Measurements from ENCODE around the gene RAB11A.

RAB11A gene

DNA sequence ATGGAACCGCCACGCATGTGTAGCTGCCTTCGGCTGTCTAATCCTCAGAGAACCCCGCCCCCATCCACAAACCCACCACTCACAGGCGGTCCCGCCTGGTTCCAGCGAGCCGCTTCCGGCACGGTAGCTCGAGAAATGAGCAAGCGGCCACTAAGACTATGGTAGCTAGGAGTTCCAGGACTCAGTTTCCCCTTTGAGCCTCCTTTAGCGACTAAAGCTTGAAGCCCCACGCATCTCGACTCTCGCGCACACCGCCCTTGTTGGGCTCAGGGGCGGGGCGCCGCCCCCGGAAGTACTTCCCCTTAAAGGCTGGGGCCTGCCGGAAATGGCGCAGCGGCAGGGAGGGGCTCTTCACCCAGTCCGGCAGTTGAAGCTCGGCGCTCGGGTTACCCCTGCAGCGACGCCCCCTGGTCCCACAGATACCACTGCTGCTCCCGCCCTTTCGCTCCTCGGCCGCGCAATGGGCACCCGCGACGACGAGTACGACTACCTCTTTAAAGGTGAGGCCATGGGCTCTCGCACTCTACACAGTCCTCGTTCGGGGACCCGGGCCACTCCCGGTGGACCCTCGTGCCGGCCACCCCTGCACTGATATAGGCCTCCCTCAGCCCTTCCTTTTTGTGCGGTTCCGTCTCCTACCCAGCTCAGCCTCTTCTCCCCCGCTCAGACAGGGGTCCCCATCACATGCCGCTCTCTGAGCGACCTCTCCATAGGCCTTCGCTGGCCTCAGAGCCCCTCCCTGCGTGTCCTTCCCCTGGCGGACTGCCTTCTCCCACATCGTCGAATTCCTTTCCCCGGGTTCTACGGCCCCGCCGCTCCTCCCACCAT, at the start of gene RAB11A:
Gene RAB11A, plus strand, starts transcription at position 366 of the 828 bp plus-strand sequence. Its CDS starts 95 bp downstream, at position 461.
- Histone ChIP-seq H3K79me2 (ENCODE audit: low read length) (peaks cover 50% of the 10 kb centered on the region), H3K27ac (ENCODE audit: low read length) (peak within 1 kb of the TSS; percentile 79), H3K9me3 (ENCODE audit: insufficient read depth, low read length) (no peaks in the 10 kb centered on the region), H3K4me1 (ENCODE audit: low read length) (peaks cover 16% of the 10 kb centered on the region), H3K36me3 (replicated peaks; ENCODE audit: low read depth, low read length) (no peaks in the 10 kb centered on the region), H4K20me1 (ENCODE audit: insufficient read depth, low read length) (peaks cover 13% of the 10 kb centered on the region), H3K4me3 (ENCODE audit: low read length) (peak within 1 kb of the TSS; percentile 94), H3K9ac (ENCODE audit: low read length) (peak within 1 kb of the TSS; percentile 88), H3K27me3 (ENCODE audit: low read depth, low read length) (no peaks in the 10 kb centered on the region), H3K4me2 (ENCODE audit: low read length) (peak within 1 kb of the TSS; percentile 81), H2AFZ (ENCODE audit: low read depth, low read length) (peak within 1 kb of the TSS; percentile 97)
- TF ChIP-seq, protein P1, sequence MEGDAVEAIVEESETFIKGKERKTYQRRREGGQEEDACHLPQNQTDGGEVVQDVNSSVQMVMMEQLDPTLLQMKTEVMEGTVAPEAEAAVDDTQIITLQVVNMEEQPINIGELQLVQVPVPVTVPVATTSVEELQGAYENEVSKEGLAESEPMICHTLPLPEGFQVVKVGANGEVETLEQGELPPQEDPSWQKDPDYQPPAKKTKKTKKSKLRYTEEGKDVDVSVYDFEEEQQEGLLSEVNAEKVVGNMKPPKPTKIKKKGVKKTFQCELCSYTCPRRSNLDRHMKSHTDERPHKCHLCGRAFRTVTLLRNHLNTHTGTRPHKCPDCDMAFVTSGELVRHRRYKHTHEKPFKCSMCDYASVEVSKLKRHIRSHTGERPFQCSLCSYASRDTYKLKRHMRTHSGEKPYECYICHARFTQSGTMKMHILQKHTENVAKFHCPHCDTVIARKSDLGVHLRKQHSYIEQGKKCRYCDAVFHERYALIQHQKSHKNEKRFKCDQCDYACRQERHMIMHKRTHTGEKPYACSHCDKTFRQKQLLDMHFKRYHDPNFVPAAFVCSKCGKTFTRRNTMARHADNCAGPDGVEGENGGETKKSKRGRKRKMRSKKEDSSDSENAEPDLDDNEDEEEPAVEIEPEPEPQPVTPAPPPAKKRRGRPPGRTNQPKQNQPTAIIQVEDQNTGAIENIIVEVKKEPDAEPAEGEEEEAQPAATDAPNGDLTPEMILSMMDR (IDR thresholded peaks at IDR 0.05; ENCODE audit: low read depth, low read length), result peak; percentile 33
- TF ChIP-seq EZH2phosphoT487 (IDR thresholded peaks at IDR 0.05; ENCODE audit: low read depth), result no peak

DNA sequence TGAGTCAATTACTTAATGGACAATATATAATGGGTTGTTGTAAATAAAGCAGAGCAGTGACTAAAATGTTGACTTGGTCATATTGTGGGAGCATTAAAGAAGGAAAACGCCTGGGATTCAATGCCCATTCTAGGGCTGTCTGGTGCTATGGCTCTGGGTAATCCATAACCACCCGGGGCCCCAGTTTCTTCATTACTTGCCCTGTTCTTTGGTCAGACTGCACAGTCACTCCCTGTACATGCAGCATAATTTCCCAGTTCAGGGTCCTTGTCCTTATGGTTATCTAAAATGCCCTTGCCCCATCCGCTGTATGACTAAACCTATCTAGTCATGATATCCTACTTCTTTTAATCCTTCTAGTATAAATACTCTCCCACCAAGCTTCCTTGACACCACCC, 49.7 kb upstream of the RAB11A start:
- Histone ChIP-seq H4K20me1 (ENCODE audit: insufficient read depth, low read length) (peaks cover 13% of the 10 kb centered on the region), H3K36me3 (replicated peaks; ENCODE audit: low read depth, low read length) (no peaks in the 10 kb centered on the region), H3K9me3 (ENCODE audit: insufficient read depth, low read length) (no peaks in the 10 kb centered on the region), H3K27ac (ENCODE audit: low read length) (no peak overlapping the region), H3K27me3 (ENCODE audit: low read depth, low read length) (peaks cover 71% of the 10 kb centered on the region), H2AFZ (ENCODE audit: low read depth, low read length) (no peak overlapping the region), H3K4me2 (ENCODE audit: low read length) (peak overlapping the region; percentile 52), H3K79me2 (ENCODE audit: low read length) (no peaks in the 10 kb centered on the region), H3K9ac (ENCODE audit: low read length) (no peak overlapping the region), H3K4me1 (ENCODE audit: low read length) (peaks cover 28% of the 10 kb centered on the region), H3K4me3 (ENCODE audit: low read length) (peak overlapping the region; percentile 1; the same call in 1 of the 2 replicates)
- TF ChIP-seq EZH2phosphoT487 (IDR thresholded peaks at IDR 0.05; ENCODE audit: low read depth), result no peak
- TF ChIP-seq, protein P1 (IDR thresholded peaks at IDR 0.05; ENCODE audit: low read depth, low read length), result no peak

DNA sequence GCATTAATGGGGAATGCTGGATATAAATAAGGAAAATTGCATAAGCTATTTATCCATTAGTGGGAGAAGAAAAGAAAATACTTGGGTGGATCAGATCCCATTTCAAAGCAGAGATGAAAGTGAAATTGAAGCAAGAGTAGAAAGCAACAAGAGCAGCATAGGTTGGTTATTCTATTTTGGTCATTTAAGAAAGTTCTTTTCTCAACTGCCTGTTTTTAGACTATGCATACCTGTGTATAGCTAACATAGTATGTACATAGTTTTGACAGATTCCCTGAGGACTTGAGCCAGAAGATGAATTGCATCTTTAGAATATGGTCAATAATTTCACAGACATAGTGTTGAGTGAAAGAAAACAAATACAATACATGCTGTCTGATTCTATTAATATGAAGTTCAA, 48.2 kb upstream of the RAB11A start:
- H3K79me2 ChIP-seq (ENCODE audit: low read length), result no peaks in the 10 kb centered on the region
- H3K4me1 ChIP-seq (ENCODE audit: low read length), result peaks cover 27% of the 10 kb centered on the region
- no peak overlapping the region for H3K4me2 ChIP-seq (ENCODE audit: low read length)
- no peak for TF ChIP-seq EZH2phosphoT487 (IDR thresholded peaks at IDR 0.05; ENCODE audit: low read depth)
- TF ChIP-seq, protein P1 (IDR thresholded peaks at IDR 0.05; ENCODE audit: low read depth, low read length), result no peak
- peaks cover 73% of the 10 kb centered on the region for H3K27me3 ChIP-seq (ENCODE audit: low read depth, low read length)
- H2AFZ ChIP-seq (ENCODE audit: low read depth, low read length), result no peak overlapping the region
- H3K4me3 ChIP-seq (ENCODE audit: low read length), result no peak overlapping the region
- no peaks in the 10 kb centered on the region for H3K36me3 ChIP-seq (replicated peaks; ENCODE audit: low read depth, low read length)
- peaks cover 13% of the 10 kb centered on the region for H4K20me1 ChIP-seq (ENCODE audit: insufficient read depth, low read length)
- H3K9ac ChIP-seq (ENCODE audit: low read length), result no peak overlapping the region
- no peak overlapping the region for H3K27ac ChIP-seq (ENCODE audit: low read length)
- no peaks in the 10 kb centered on the region for H3K9me3 ChIP-seq (ENCODE audit: insufficient read depth, low read length)

DNA sequence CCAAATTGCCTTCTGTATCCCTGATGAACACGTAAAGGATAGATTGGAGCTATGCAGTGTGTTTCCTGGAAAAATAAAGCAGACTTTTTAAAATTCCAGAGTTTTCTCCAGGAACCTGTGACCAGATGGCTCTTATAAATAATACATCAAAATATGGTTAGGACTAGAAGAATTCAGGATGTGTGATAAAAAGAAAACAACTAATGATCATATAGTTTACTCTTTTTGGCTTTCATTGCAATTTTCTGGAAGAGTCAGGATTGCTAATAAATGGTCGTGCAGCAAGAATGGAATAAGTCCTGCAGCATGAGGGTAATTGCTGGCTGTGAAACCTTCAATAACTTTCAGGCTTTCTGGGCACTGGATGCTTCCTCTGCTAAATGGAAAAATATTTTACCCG, 47.0 kb upstream of the RAB11A start:
- Histone ChIP-seq H3K36me3 (replicated peaks; ENCODE audit: low read depth, low read length) (no peaks in the 10 kb centered on the region), H4K20me1 (ENCODE audit: insufficient read depth, low read length) (peaks cover 13% of the 10 kb centered on the region), H3K79me2 (ENCODE audit: low read length) (no peaks in the 10 kb centered on the region), H3K4me1 (ENCODE audit: low read length) (peaks cover 31% of the 10 kb centered on the region), H3K4me3 (ENCODE audit: low read length) (no peak overlapping the region), H3K9ac (ENCODE audit: low read length) (no peak overlapping the region), H3K27me3 (ENCODE audit: low read depth, low read length) (peaks cover 72% of the 10 kb centered on the region), H3K9me3 (ENCODE audit: insufficient read depth, low read length) (no peaks in the 10 kb centered on the region), H3K27ac (ENCODE audit: low read length) (no peak overlapping the region), H3K4me2 (ENCODE audit: low read length) (no peak overlapping the region), H2AFZ (ENCODE audit: low read depth, low read length) (no peak overlapping the region)
- TF ChIP-seq EZH2phosphoT487 (IDR thresholded peaks at IDR 0.05; ENCODE audit: low read depth), result no peak
- TF ChIP-seq, protein P1 (IDR thresholded peaks at IDR 0.05; ENCODE audit: low read depth, low read length), result no peak
